Mucosa of descending colon (tissue), 3 donors: ENCODE measurements around the gene NTM. TPM values are rescaled to one million over a fixed set of nuclear protein-coding genes. Genes with fewer than 3 reads are reported as not detected.
"Not testable (repeated sequence)": the region's sequence is repeated elsewhere in the genome, so short reads cannot be mapped to it uniquely, and the experiment has no call there.

ENCODE experiments used
- ATAC-seq: fragments of 200-7000 bp; cut with Tn5 transposase; one replicate; pipeline ENCODE4 v1.9.1; 2020; ENCODE audit warnings: mild to moderate bottlenecking, moderate library complexity
- DNase-seq, 3 donors: peaks; one replicate each; pipeline ENCODE4 v3.0.0-alpha.2; 2020
- H3K36me3 ChIP-seq: fragments of 200-600 bp; one replicate; pipeline ENCODE4 v1.8.0; 2021; ENCODE audit warnings: low read depth, mild to moderate bottlenecking
- H3K4me1 ChIP-seq: fragments of 200-600 bp; one replicate; pipeline ENCODE4 v1.8.0; 2021; ENCODE audit warnings: low read depth, mild to moderate bottlenecking
- H3K4me3 ChIP-seq: fragments of 200-600 bp; one replicate; pipeline ENCODE4 v1.8.0; 2021; ENCODE audit warnings: mild to moderate bottlenecking
- H3K9me3 ChIP-seq: fragments of 200-600 bp; one replicate; pipeline ENCODE4 v1.8.0; 2021; ENCODE audit warnings: mild to moderate bottlenecking
- CTCF ChIP-seq: fragments of 200-600 bp; IDR thresholded peaks from one replicate; pipeline ENCODE4 v1.8.0; 2022; ENCODE audit warnings: antibody characterized with exemption, mild to moderate bottlenecking
- intact Hi-C, 2 donors: fragments of 100-400 bp; cut with DNase I in 1 of 2; cut with micrococcal nuclease in 1 of 2; formaldehyde crosslinking; loops; one replicate each; pipeline versions ENCODE4 v1.11.0 to v1.11.1; 2022; cut with DNase I, micrococcal nuclease
- total RNA-seq, 3 donors: library from RNA; stranded (reverse); fragmentation: NEBNext Ultra II Directional in 2 of 3; extraction: Animal tissue kit (Norgen Biotek cat#: 25700) in 2 of 3; gene quantifications; one replicate each; pipeline versions ENCODE4 v1.2.1 to v1.2.4, GENCODE V29; 2021 to 2023
- donor health status: DM: no; HTN: no; CAD: no; lungs with moderate emphysema.
- donor health status: DM: no; HTN: no; CAD: no.
- donor health status: DM: no; HTN: yes; CAD: no.

NTM gene
- total RNA-seq, 3 donors from 2014 or later = 0.64 to 7.7 (median 1.2) TPM

- ATAC-seq (no peak), DNase-seq (no peak)
- H3K9me3 ChIP-seq = no peaks in the 10 kb centered on the region
- H3K4me3 ChIP-seq = no peak overlapping the region
- TF ChIP-seq CTCF = no peak
- H3K36me3 ChIP-seq = no peaks in the 10 kb centered on the region
- no peaks in the 10 kb centered on the region for H3K4me1 ChIP-seq
- intact Hi-C loops = no loop called here
Observed at GRCh38 chr11:131677828-131678470, 307.5 kb downstream of the NTM start.

GRCh38 chr11:131678658-131679340, 308.4 kb downstream of the NTM start:
- no peaks in the 10 kb centered on the region for H3K36me3 ChIP-seq
- no peak for TF ChIP-seq CTCF
- no peaks in the 10 kb centered on the region for H3K4me1 ChIP-seq
- DNase-seq (no peak), ATAC-seq (no peak)
- H3K9me3 ChIP-seq = no peaks in the 10 kb centered on the region
- H3K4me3 ChIP-seq = no peak overlapping the region
- intact Hi-C loops = no loop called here

GRCh38 chr11:131680448-131680847, 310.0 kb downstream of the NTM start:
- H3K4me3 ChIP-seq, DNase-seq, H3K9me3 ChIP-seq, H3K36me3 ChIP-seq, H3K4me1 ChIP-seq, intact Hi-C loops: not testable (repeated sequence)
- ATAC-seq = peak; percentile 34

- DNase-seq = no peak
- intact Hi-C loops = no loop called here
- H3K36me3 ChIP-seq = no peaks in the 10 kb centered on the region
Observed at GRCh38 chr11:131681920-131682319, 311.5 kb downstream of the NTM start.

GRCh38 chr11:131682373-131683015, 312.1 kb downstream of the NTM start:
- H3K36me3 ChIP-seq = no peaks in the 10 kb centered on the region
- TF ChIP-seq CTCF = no peak
- no peak overlapping the region for H3K4me3 ChIP-seq
- H3K4me1 ChIP-seq = no peaks in the 10 kb centered on the region
- intact Hi-C loops = no loop called here
- ATAC-seq = no peak
- no peaks in the 10 kb centered on the region for H3K9me3 ChIP-seq
- DNase-seq = no peak

More at GRCh38 chr11:131681920-131682319, 311.5 kb downstream of the NTM start:
- no peaks in the 10 kb centered on the region for H3K9me3 ChIP-seq
- H3K4me3 ChIP-seq = no peak overlapping the region
- ATAC-seq = no peak
- no peaks in the 10 kb centered on the region for H3K4me1 ChIP-seq
- no peak for TF ChIP-seq CTCF

GRCh38 chr11:131683131-131683530, 312.7 kb downstream of the NTM start:
- DNase-seq (no peak), ATAC-seq (no peak)
- intact Hi-C loops = no loop called here
- Histone ChIP-seq H3K4me3 (no peak overlapping the region), H3K4me1 (no peaks in the 10 kb centered on the region), H3K9me3 (no peaks in the 10 kb centered on the region), H3K36me3 (no peaks in the 10 kb centered on the region)
- no peak for TF ChIP-seq CTCF
